ENCODE data around the gene HAUS5. TPM values are rescaled to one million over a fixed set of nuclear protein-coding genes. Genes with fewer than 3 reads are reported as not detected.
"Not testable (repeated sequence)": the region's sequence is repeated elsewhere in the genome, so short reads cannot be mapped to it uniquely, and the experiment has no call there.

Gene HAUS5
- total and polyA plus RNA-seq, 4 experiments from 2014 or later, result 7.8 to 29.3 (median 18.8) TPM

DNA sequence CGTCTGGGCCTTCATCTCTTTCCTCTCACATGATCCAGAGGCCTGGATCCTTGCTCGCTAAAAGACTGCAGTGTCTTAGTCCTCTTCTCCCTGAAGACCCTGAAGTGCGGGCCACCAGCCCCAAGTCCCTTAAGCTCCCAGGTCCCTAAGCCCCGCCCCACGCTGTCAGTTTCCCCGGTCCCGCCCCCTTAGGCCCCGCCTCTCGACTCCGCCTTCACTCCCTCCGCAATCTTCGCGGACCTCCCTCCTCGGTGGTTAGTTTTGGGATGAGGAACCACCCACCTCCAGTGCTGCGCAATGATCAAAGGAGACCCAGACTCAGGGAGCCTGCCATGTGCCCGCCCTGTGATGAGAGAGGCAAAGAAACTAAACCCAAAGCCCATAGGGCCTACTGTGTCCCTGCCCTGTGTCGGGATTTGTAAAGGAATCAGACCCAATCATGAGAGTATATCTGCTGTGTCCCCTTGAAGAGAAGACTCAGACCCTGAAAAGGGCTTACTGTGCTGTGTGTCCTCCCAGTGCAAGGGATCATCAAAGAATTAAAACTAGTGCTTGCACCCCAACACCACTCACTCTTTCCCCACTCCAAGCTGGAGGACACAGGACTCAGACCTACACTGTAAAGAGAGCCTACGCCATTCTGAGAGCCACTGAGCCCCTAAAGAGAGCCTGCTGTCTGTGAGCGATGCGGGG, 32.6 kb downstream of the HAUS5 start:
- ChIA-PET POLR2A (ENCODE audit: partially characterized antibody) (interaction anchor here (0.6 to 5.0 kb wide), 13 partner anchors 15 to 307 kb away, joined by 3 to 51 read pairs (median 5); partner anchors contain the start of genes HAUS5, LIN37, PSENEN and RBM42), CTCF (ENCODE audit: partially characterized antibody) (interaction anchor here (0.8 to 1.1 kb wide), 3 partner anchors 13 to 96 kb away, joined by 3 to 6 read pairs (median 4); no protein-coding TSS in a partner anchor)
- DNase-seq, result peak; percentile 47 to 69 (median 54)
- intact Hi-C loops (cut with micrococcal nuclease), result loop anchor here (1.0 to 5.0 kb wide), 4 partner anchors 17 to 100 kb away; partner anchors contain the start of genes HAUS5, PSENEN, TMEM147 and U2AF1L4
- H3K36me3 ChIP-seq (ENCODE audit: insufficient read depth, low read length), result no peaks in the 10 kb centered on the region
- no peaks in the 10 kb centered on the region for H3K27me3 Mint-ChIP-seq
- no peaks in the 10 kb centered on the region for H3K27me3 ChIP-seq (ENCODE audit: insufficient read depth, low read length)
- peaks cover 19 to 53% (median 37%) of the 10 kb centered on the region in 4 donors for H3K4me1 Mint-ChIP-seq
- H3K4me3 Mint-ChIP-seq, result peak overlapping the region; percentile 87 to 92 (median 90)
- H3K9me3 ChIP-seq (ENCODE audit: control insufficient read depth in 1 of 2, low read length in 2 of 2), result no peaks in the 10 kb centered on the region
- H3K9me3 Mint-ChIP-seq, result no peaks in the 10 kb centered on the region
- H3K4me1 ChIP-seq (ENCODE audit: insufficient read depth, low read length), result peaks cover 52% of the 10 kb centered on the region
- peak overlapping the region; percentile 88 to 96 (median 94) for H3K27ac Mint-ChIP-seq
- H3K36me3 Mint-ChIP-seq, result peaks cover 0 to 12% of the 10 kb centered on the region in 2 donors
- H3K4me3 ChIP-seq (ENCODE audit: low read length in 2 of 2), result peak overlapping the region in 1 of 2 donors; percentile 91
- H3K27ac ChIP-seq (ENCODE audit: low read depth, low read length), result peak overlapping the region; percentile 76

- Mint-ChIP-seq H3K9me3 (no peaks in the 10 kb centered on the region), H3K4me1 (peaks cover 24 to 61% (median 41%) of the 10 kb centered on the region in 4 donors), H3K27ac (peak overlapping the region in 6 of 7 donors; percentile 35 to 97 (median 92)), H3K36me3 (peaks cover 0 to 12% of the 10 kb centered on the region in 2 donors), H3K27me3 (no peaks in the 10 kb centered on the region), H3K4me3 (peak overlapping the region in 4 of 8 donors; percentile 49 to 92 (median 70))
- DNase-seq, result no peak
- Histone ChIP-seq H3K27ac (ENCODE audit: low read depth, low read length) (peak overlapping the region; percentile 76), H3K4me3 (ENCODE audit: low read length in 2 of 2) (no peak overlapping the region), H3K9me3 (ENCODE audit: control insufficient read depth in 1 of 2, low read length in 2 of 2) (no peaks in the 10 kb centered on the region), H3K27me3 (ENCODE audit: insufficient read depth, low read length) (no peaks in the 10 kb centered on the region), H3K4me1 (ENCODE audit: insufficient read depth, low read length) (peaks cover 59% of the 10 kb centered on the region), H3K36me3 (ENCODE audit: insufficient read depth, low read length) (no peaks in the 10 kb centered on the region)
- POLR2A ChIA-PET (ENCODE audit: partially characterized antibody), result interaction anchor here (0.6 to 1.2 kb wide), 5 partner anchors 8 to 102 kb away, joined by 3 to 4 read pairs (median 3); partner anchors contain the start of genes LIN37, PSENEN and U2AF1L4
- CTCF ChIA-PET (ENCODE audit: partially characterized antibody), result interaction anchor here (1.0 to 1.1 kb wide), 2 partner anchors 14 to 97 kb away, joined by 3 to 6 read pairs; no protein-coding TSS in a partner anchor
- intact Hi-C loops (cut with micrococcal nuclease), result loop anchor here (2.0 to 5.0 kb wide), 2 partner anchors 99 kb away; partner anchors contain the start of genes PSENEN, TMEM147 and U2AF1L4
Observed at GRCh38 chr19:35645680-35646511, 33.4 kb downstream of the HAUS5 start.

DNA sequence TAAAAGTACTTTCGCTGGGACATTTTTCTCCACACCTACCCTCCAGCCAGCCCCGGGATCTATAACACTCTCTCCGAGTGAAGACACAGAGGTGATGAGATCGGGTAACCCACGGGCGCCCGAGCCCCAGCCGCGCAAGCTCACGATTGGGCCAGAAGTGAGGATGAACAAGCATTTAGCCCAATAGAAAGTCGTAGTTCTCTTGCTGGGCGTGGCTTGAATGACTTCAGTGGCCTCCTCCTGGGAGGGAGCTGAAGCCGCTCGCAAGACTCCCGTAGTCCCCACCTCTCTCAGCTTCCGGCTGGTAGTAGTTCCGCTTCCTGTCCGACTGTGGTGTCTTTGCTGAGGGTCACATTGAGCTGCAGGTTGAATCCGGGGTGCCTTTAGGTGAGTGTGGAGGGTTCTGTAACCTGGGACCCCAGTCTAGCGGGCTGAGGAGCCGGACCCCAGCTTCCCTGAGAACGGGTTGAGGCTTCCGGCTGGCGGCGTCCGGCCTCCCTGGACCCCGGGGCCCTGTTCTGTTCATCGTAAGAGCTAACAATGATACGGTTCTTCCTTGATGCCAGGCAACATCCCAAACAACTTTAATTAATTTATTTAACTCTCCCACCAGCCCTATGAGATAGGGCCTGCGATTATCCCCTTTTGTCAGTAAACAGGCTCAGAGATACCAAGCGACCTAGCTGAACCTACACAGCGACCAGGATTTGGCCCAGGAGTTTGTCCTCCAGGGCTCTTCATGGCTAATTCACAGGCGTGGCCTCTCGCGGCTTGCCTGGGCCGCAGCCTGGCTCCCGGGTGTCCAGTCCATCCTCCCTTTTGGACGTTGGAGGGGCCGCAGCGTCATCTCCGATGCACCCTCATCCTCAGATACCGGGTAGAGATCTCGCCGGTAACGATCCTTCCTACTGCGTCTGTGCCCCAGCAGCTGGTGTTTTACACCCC, 35.8 kb downstream of the HAUS5 start, which contains the start of gene COX6B1:
TSS of gene COX6B1 (plus strand) at position 307 of the 945 bp plus-strand sequence. CDS start 2,921 bp downstream, outside the sequence.
- Mint-ChIP-seq H3K9me3 (no peaks in the 10 kb centered on the region), H3K4me1 (peaks cover 28 to 52% (median 41%) of the 10 kb centered on the region in 4 donors), H3K27me3 (no peaks in the 10 kb centered on the region), H3K36me3 (peaks cover 3 to 23% of the 10 kb centered on the region in 2 donors), H3K27ac (peak within 1 kb of the TSS; percentile 95 to 99 (median 97)), H3K4me3 (peak within 1 kb of the TSS; percentile 93 to 99 (median 98))
- ChIA-PET POLR2A (ENCODE audit: partially characterized antibody) (interaction anchor here (0.6 to 1.6 kb wide), 22 partner anchors 10 to 466 kb away, joined by 3 to 13 read pairs (median 4); partner anchors contain the start of genes FFAR3, HAUS5, IGFLR1 and LIN37), CTCF (ENCODE audit: partially characterized antibody) (interaction anchor here (0.6 to 1.6 kb wide), 13 partner anchors 8 to 310 kb away, joined by 3 to 9 read pairs (median 4); partner anchors contain the start of genes HAUS5 and LIN37)
- peak within 1 kb of the TSS; percentile 72 to 93 for H3K4me3 ChIP-seq (ENCODE audit: low read length in 2 of 2)
- intact Hi-C loops (cut with micrococcal nuclease), result loop anchor here (1.0 to 5.0 kb wide), 4 partner anchors 20 to 101 kb away; partner anchors contain the start of genes HAUS5 and TMEM147
- no peaks in the 10 kb centered on the region for H3K9me3 ChIP-seq (ENCODE audit: control insufficient read depth in 1 of 2, low read length in 2 of 2)
- peaks cover 41% of the 10 kb centered on the region for H3K4me1 ChIP-seq (ENCODE audit: insufficient read depth, low read length)
- no peaks in the 10 kb centered on the region for H3K36me3 ChIP-seq (ENCODE audit: insufficient read depth, low read length)
- DNase-seq, result peak; percentile 90 to 98 (median 93)
- H3K27ac ChIP-seq (ENCODE audit: low read depth, low read length), result peak within 1 kb of the TSS; percentile 86
- H3K27me3 ChIP-seq (ENCODE audit: insufficient read depth, low read length), result no peaks in the 10 kb centered on the region

- peaks cover 31% of the 10 kb centered on the region for H3K4me1 ChIP-seq (ENCODE audit: insufficient read depth, low read length)
- H3K4me3 ChIP-seq (ENCODE audit: low read length in 2 of 2), result no peak overlapping the region
- peaks cover 19 to 37% of the 10 kb centered on the region in 2 donors for H3K36me3 Mint-ChIP-seq
- intact Hi-C loops (cut with micrococcal nuclease), result no loop called here
- no peaks in the 10 kb centered on the region for H3K27me3 ChIP-seq (ENCODE audit: insufficient read depth, low read length)
- peak overlapping the region in 1 of 7 donors; percentile 30 for H3K27ac Mint-ChIP-seq
- POLR2A ChIA-PET (ENCODE audit: partially characterized antibody), result interaction anchor here (0.7 kb wide), 1 partner anchor 90 kb away, joined by 3 read pairs; no protein-coding TSS in a partner anchor
- CTCF ChIA-PET (ENCODE audit: partially characterized antibody), result no interaction called here
- peak overlapping the region in 3 of 8 donors; percentile 29 to 49 (median 46) for H3K4me3 Mint-ChIP-seq
- H3K27ac ChIP-seq (ENCODE audit: low read depth, low read length), result no peak overlapping the region
- H3K36me3 ChIP-seq (ENCODE audit: insufficient read depth, low read length), result peaks cover 17% of the 10 kb centered on the region
- no peak for DNase-seq
- H3K4me1 Mint-ChIP-seq, result peaks cover 25 to 45% (median 34%) of the 10 kb centered on the region in 4 donors
- no peaks in the 10 kb centered on the region for H3K9me3 Mint-ChIP-seq
- H3K9me3 ChIP-seq (ENCODE audit: control insufficient read depth in 1 of 2, low read length in 2 of 2), result no peaks in the 10 kb centered on the region
- no peaks in the 10 kb centered on the region for H3K27me3 Mint-ChIP-seq
Observed at GRCh38 chr19:35650581-35650980, 38.0 kb downstream of the HAUS5 start.

DNA sequence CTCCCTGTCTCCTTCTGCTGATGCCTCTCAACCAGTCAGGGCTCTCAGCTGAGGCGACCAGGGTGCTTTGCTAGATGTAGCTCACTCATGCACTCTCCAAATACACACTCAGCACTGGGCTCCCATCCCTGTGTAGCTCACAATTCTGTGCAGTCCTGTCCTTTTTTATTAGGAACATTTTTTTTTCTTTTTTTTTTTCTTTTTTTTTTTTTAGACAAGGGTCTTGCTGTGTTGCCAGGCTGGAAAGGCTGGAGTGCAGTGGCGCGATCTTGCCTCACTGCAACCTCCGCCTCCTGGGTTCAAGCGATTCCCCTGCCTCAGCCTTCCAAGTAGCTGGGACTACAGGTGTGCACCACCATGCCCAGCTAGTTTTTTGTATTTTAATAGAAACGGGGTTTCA, 42.3 kb downstream of the HAUS5 start:
- CTCF ChIA-PET (ENCODE audit: partially characterized antibody), result interaction anchor here (0.5 to 1.0 kb wide), 2 partner anchors 39 to 106 kb away, joined by 3 read pairs; no protein-coding TSS in a partner anchor
- H3K27ac Mint-ChIP-seq, result peak overlapping the region in 1 of 7 donors; percentile 48
- H3K9me3 ChIP-seq (ENCODE audit: control insufficient read depth in 1 of 2, low read length in 2 of 2); H3K27ac ChIP-seq (ENCODE audit: low read depth, low read length); intact Hi-C loops (cut with micrococcal nuclease); H3K4me3 Mint-ChIP-seq; DNase-seq; H3K27me3 Mint-ChIP-seq; H3K4me3 ChIP-seq (ENCODE audit: low read length in 2 of 2); H3K9me3 Mint-ChIP-seq; H3K27me3 ChIP-seq (ENCODE audit: insufficient read depth, low read length): not testable (repeated sequence)
- POLR2A ChIA-PET (ENCODE audit: partially characterized antibody), result interaction anchor here (0.6 to 0.9 kb wide), 3 partner anchors 8 to 11 kb away, joined by 3 to 4 read pairs (median 3); no protein-coding TSS in a partner anchor
- peaks cover 19 to 24% (median 22%) of the 10 kb centered on the region in 4 donors for H3K4me1 Mint-ChIP-seq
- peaks cover 14% of the 10 kb centered on the region for H3K4me1 ChIP-seq (ENCODE audit: insufficient read depth, low read length)
- H3K36me3 ChIP-seq (ENCODE audit: insufficient read depth, low read length), result peaks cover 42% of the 10 kb centered on the region
- peaks cover 33 to 55% of the 10 kb centered on the region in 2 donors for H3K36me3 Mint-ChIP-seq

GRCh38 chr19:35655600-35655999, 43.1 kb downstream of the HAUS5 start:
- Histone ChIP-seq H3K9me3 (ENCODE audit: control insufficient read depth in 1 of 2, low read length in 2 of 2) (no peaks in the 10 kb centered on the region), H3K36me3 (ENCODE audit: insufficient read depth, low read length) (peaks cover 42% of the 10 kb centered on the region), H3K27me3 (ENCODE audit: insufficient read depth, low read length) (no peaks in the 10 kb centered on the region), H3K4me1 (ENCODE audit: insufficient read depth, low read length) (peaks cover 6% of the 10 kb centered on the region), H3K4me3 (ENCODE audit: low read length in 2 of 2) (no peak overlapping the region), H3K27ac (ENCODE audit: low read depth, low read length) (no peak overlapping the region)
- CTCF ChIA-PET (ENCODE audit: partially characterized antibody), result no interaction called here
- Mint-ChIP-seq H3K4me1 (peaks cover 15 to 24% (median 18%) of the 10 kb centered on the region in 4 donors), H3K36me3 (peaks cover 33 to 59% of the 10 kb centered on the region in 2 donors), H3K27ac (peak overlapping the region in 2 of 7 donors; percentile 29 to 35), H3K4me3 (no peak overlapping the region), H3K27me3 (no peaks in the 10 kb centered on the region), H3K9me3 (peaks cover 0 to under 1% (median 0%) of the 10 kb centered on the region in 8 donors)
- DNase-seq, result no peak
- POLR2A ChIA-PET (ENCODE audit: partially characterized antibody), result no interaction called here
- intact Hi-C loops (cut with micrococcal nuclease), result no loop called here

Measured in CD4-positive, alpha-beta memory T cell (primary cell).